Activated gamma-delta T cell treated with Interleukin-2 at 50 U/mL for 16 hours (primary cell): ENCODE data around the gene RCOR2.
A peak's percentile ranks its signal among the peaks of the same experiment; 100 is the strongest.
"Not testable (repeated sequence)": the region's sequence is repeated elsewhere in the genome, so short reads cannot be mapped to it uniquely, and the experiment has no call there.

Experiments
- DNase-seq: peaks from one replicate; pipeline ENCODE4 v3.0.0-alpha.2; 2020

Gene RCOR2

DNA sequence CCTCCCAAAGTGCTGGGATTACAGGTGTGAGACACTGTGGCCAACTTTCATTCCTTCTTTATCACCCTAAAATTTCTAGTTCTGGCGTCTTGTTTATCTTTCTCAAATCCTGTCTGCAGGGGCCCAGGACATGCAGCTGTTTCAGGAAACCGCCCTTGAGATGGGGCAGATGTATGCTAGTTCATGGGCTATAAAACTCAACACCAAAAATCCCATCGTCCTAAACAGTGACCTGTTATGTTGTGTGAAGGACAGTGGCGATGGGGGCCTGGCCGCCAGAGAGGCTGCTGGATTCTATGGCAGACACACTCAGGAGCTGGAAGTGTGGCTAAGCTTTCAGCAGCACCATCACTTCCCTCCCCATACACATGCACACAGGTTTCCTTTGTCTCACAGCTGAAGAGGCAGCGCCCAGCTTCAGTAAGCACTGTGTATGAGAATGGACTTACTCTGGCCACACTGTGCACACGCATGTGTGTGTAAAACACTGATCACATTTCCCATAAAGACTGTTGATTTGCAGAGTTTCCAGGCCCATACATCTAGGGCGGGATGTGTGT, 41.4 kb downstream of the RCOR2 start:
- DNase-seq: no peak

DNA sequence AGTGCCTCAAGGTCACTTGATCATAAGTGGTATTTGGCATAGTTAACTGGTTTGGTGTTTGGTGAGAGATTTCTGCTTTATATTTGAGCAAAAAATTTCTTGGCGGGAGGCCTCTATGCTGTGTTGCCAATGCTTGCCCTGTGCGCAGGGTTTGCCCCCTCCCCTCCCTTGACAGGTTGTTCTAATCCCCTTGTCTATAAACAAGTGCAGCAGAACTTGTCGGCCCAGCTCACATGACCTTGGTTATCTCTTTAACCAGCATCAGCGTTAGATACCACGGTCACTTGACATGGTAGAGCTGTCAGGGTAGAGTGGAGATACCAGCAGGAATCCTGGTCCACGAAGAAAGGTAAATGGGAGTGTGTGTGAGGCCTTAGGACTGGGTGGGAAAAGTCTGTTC, 42.5 kb downstream of the RCOR2 start:
- DNase-seq: no peak

DNA sequence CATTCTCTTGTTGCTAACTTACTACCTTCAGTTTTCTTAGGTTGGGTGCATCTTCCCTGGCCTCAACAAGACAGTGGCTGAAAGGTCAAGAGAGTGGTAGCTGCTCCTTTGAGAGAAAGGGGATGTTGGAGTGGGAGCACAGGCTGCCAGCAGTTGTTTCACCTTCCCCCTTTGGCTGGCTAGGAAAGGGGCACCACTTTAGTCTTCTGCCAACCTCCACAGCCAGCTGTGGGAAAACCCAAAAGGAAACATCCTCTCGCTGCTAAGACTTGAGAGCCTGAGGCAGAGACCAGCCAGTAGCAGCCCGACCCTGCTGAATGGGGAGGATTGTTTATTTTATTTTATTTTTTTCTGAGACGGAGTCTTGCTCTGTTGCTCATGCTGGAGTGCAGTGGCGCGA, 43.7 kb downstream of the RCOR2 start:
- no peak for DNase-seq

DNA sequence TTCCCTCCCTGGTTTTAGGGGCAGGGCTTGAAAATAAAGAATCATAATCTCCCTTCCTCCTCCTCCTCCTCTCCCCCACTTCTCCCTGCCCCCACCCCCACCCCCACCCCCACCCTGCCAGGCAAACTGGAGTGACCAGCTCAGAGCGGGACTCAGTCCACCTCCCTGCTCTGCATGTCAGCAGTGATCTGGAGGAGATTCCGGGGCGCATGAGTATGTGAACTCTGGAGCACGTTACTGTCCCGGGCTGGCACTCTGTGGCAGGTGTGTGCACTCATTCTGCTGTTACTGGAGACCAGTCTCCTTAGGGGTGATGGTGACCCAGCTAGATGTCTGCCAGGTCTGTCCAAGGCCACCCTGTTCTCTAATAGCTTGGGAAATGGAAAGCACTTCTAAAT, 44.2 kb downstream of the RCOR2 start:
- no peak for DNase-seq

DNA sequence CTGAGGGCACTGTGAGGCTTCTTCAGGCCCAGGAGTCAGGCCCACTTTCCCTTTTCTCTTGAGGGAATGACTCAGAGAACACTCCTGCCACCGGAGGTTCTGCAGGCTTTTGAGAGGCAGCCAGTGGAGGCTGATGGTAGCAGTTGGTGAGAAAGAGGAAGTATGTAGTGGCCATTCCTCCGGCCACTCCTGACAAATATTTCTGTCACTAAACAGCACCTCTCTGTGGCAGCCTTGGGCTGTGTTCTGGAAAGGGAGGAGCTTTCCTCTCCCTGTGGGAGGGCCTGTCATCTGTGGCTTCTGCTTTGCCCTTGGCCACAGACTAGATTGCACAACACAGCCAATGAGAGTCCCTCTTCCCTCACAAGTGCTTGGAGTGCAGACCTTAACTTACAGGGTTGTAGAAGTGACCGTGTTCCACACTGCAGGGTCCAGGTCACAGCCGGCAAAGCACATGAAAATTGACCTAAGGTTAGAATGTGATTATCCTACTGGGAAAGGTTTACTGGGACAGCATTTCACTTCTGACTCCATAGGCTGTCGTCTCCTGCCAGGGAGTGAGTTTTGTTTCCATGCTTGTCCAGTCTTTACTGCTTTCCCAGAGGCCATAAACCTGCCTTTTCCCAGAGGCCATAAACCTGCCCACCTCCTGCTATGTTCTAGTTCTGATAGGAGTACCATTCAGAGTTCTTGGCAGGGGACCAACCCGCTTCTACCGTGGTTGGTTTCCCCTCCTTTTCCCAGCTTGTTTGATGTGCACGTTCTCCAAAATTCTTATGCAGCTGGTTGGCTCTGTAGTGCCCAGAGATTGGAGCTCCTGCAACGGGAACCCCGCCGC, 44.8 kb downstream of the RCOR2 start:
- DNase-seq: peak; percentile 25

DNA sequence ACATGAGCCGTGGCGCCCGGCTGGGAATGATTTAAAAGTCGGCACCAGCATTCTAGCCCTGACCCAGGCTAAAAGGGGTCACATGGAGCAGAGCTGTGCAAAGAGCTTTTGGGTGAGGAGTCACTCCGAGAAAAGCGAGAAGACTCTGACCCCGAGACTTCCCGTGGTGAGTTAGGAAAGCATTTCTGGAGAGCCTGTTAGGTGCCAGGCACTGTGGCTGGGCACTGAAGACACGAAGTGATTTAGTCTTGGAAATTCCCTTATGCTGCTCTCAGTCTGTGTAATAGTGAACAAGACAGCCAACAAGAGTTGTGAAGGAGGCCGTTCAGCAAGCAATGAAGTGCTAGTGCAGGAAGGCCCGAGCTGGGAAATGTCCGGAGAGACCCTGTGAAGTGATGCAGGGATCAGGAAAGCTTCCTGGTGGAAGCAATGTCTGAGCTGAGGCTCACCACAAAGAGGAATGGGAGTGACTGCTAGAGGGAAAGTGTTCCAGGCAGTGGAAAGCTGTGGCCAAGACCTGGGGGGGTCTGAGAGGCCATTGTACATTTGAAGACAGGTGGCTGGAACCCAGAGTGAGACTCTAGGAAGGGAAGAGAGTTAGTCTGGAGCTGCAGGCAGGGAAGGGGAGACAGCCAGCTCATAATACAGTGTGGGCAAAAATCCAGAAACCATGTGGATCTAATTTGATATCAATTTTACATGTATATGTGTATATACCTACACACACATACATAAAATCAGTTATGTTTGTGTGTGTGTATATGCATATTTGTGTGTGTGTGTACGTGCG, 46.4 kb downstream of the RCOR2 start:
- DNase-seq: no peak

DNA sequence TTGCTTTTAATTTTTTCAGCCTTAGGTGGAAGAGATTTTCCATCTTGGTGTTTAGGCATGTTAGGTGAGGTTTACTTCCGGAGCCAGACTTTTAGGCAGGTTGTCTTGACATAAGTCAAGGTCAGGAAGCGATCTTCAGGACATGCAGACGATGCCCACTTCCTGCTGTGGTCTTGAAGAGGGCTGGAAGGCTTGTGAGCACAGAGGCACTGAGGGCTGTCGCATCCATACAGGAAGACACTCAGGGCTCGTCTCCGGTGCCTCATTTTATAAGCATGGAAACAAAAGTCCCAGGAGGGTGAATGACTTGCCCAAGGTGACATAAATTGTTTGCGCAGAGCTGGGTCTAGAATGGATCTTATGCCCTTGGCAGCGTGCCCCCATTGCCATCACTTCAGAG, 47.3 kb downstream of the RCOR2 start:
- DNase-seq: peak; percentile 43

DNA sequence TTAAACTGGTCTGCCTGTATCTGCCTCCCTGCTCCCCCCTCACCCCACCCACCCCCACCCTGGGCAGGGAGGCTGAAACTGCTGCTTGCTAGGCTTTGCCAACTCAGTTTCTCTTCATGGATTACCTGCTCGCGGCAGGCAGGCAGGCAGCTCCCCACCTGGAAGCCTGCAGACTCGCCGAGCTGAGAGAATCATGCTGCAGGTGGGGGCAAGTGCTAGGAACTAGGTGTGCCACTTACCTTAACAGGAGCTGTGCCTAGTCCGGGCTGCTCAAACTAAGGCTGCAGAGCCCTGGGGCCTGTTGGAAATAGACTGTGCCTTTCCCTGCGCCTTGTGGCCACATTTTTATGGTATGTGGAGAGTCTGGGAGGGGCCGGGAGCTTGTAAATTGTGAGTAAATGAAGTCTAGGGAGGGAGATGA, 47.8 kb downstream of the RCOR2 start:
- no peak for DNase-seq

DNA sequence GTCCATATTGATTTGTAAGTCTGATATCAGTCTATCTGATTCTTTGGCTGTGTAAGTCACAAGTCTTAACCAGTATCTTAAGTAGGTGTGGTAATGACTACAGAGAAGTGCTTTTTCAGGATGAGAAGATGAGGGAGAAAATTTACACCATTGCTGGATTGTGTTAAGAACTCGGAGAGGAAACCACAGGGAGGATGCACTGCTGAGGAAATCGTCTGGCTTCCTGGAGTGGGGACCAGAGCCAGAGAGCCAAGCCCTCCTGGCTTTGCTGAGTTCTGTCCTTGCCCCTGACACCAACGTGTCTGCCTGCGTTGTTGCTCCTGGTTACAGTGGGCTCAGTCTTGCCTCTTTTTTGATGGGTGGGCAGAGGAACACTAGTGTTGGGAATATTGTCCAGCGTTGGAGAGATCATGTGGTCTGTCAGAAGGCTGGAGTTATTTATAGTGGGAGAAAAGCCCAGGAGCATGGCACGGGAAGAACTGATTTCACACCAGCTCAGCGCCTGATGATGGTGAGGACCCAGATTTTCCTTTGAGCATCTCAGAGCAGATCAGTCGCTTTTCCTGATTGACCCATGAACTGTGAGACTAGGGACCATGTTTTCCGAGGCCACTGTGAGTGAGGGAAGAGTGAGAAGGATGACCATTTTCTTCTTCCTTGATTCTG, 48.4 kb downstream of the RCOR2 start:
- no peak for DNase-seq

DNA sequence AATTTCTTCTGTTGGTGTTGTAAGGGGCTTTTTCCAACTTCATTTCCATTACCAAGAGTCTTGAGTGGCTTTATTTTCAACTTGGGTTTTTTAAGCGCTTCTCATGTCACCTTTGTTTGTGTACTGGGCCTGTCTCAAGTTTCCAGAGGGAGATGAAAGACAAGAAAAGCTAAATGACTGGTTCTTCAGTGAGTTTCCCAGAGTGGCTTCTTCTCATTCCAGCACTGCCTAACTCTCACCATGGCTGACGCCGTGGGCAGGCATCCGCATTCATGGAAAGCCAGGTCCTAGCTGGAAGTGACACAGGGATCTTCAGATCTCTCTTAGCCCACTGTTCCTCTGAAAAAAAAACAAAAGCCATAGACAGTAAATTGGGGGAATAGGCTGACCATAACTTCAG, 49.5 kb downstream of the RCOR2 start:
- DNase-seq: no peak

DNA sequence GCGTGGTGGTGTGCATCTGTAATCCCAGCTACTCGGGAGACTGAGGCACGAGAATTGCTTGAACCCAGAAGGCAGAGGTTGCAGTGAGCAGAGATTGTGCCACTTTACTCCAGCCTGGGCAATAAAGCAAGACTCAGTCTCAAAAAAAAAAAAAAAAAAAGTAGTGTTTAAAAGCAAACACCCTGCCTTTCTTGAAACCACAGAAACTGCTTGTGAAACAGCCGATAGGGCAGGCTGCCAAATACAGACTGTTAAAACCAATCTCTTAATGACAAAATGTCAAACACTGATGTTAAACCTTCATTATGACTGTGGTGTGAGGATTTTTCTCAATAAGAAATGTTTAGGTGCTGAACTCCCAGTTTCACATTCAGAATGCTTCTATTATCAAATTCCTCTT, 50.8 kb downstream of the RCOR2 start:
- DNase-seq: peak; percentile 74

DNA sequence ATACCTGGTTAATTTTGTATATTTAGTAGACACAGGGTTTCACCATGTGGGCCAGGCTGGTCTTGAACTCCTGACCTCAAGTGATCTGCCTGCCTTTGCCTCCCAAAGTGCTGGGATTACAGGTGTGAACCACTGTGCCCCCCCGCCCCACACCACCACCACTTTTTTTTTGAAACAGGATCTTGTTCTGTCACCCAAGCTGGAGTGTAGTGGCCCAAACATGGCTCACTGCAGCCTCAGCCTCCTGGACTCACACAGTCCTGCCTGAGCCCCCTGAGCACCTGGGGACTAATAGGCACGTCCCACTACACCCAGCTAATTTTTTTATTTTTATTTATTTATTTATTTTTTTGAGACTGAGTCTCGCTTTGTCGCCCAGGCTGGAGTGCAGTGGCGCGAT, 53.3 kb downstream of the RCOR2 start:
- DNase-seq: not testable (repeated sequence)

DNA sequence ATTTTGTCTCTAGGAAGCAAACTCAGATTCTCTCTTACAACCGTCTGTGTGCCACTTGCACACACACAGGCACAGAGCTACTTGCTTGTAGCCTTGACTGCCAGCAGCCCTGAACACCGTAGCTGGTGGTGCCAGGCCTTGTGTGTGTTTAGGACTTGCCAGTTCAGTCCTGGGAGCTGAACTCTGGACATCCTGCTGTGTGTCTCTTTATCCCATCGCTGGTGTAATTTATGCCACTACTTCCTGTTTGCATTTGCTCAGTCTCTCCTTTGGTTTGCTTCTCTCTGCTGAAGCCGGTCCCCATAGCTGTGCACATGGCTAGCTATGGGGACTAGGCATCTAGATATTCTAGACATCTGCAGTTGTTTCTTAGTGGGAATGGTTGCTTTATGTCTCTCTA, 54.0 kb downstream of the RCOR2 start:
- DNase-seq: no peak
